ENCODE results near the gene SLIT3.
"Not testable (repeated sequence)": the region's sequence is repeated elsewhere in the genome, so short reads cannot be mapped to it uniquely, and the experiment has no call there.

The SLIT3 gene

DNA sequence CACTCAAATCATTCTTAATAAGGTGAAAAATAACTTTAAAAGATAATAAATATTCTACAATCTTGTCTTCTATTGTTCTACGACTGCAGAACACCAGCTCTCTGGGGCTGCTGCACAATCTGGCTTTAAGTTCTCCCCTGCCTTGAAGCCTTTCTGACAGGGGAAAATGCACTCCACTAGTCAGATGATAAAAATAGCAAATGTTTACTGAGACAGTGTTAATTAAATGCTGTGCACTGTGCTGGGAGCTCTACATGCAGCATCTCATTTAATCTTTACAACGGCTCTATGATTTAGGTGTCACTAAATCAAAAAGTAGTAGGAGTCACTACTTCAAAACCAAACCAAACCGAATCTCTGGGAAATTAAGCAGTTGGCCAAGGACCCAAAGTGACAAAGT lies 132.7 kb downstream of the SLIT3 start:
- DNase-seq = no peak

DNA sequence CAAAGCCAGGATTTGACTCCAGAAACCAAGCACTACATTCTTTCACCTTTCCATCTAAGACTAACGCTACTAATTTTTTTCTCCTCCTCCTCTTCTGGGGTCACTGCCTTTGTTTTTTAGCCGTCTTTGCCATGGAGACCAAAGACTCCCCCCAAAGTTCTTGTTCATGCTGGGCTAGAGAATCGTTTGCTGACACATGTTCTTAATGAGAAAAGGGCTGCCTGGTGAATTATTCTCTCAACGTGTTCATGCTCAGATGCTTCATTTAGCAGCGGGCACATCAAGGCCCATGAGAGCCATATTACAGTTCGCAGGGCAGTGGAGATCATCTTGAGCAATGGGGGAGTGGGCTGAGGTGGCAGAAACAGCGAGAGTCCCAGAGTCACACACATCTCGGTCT lies 134.9 kb downstream of the SLIT3 start:
- no peak for DNase-seq

DNA sequence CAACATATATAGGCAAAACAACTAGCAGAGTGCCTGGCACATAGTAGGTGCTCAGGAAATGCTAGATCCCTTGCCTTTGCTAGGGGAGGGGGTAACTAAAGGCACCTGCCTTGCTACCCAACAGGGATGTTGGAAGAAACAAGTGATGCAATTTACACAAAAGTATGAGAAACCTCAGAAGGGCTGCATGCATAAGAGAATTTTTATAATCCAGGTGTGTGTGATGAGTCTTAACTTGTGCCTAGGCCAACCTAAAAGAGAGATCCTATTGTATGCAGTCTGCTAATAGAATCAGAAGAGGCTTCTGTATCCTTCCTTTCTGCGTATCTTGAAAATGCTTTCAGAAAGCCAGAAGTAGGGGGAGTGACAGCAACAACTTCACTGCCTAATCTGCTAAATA lies 135.9 kb downstream of the SLIT3 start:
- DNase-seq = no peak

DNA sequence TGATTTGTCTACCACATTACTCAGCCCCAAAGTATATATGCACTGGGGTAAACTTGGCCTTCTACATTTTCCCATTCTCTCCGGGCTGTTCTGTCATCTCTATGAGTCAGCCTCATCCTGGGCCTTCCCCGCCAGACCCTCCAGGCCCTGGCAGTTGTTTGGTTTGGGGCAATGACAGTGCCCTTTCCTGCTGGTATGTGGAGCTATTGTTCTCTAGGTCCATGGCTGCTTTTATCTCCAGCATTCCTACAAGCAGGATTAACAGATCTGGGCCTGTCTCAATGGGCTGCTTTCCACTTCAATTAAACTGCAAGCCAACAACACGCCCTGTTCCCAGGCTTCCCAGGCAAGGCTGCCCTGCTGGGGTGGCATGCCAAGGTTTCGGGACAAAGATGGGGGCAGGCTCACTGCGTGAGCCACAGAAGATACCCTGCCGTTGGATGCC lies 136.4 kb downstream of the SLIT3 start:
- DNase-seq = no peak

DNA sequence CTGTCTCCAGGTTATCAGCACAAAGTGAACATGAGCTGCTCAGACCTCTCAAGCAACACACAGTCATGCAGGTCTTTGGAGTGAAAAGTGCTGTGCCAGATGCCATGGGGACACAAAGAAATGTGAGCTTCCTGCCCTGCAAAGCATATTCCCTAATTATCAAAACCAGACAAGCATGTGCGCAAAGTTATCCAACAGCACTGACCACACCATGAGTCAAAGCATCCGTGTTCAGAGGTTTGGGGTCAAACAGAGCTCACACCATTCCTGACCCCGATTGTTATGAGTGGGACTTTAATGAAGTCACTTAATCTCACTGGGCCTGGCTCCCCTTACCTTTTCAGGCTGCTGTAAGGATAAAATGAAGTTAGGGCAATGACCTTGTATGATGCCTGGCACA lies 138.5 kb downstream of the SLIT3 start:
- no peak for DNase-seq

DNA sequence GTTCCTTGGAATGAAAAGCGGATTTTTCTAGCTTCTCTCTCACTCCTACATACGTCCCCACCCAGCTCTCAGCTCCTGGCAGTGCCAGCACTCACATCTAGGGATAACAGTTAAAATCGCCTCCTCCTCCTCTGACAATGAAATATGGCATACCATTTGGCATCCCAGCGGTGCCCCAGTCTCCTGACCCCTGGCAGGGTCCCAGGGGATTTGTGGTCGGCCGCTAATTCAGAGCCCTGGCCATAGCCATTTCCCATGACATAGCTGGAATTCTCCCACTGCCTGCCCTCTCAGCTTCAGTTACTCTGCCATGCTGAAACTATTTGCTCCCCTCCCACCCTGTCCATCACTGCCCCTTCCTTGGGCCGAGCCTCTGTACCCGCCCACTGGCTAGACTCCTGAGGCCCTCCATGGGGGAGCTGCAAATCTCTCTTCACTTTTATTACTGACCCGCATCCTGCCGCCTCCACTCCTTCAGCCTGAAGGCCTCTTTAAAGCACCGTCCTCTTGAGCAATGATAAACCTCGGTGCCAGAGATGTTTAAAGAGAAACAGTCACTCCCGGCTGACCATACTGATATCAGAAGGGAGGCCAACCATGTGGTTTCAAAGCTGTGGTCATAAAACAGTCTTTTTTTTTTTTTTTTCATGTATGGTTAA lies 139.8 kb downstream of the SLIT3 start:
- DNase-seq = no peak

DNA sequence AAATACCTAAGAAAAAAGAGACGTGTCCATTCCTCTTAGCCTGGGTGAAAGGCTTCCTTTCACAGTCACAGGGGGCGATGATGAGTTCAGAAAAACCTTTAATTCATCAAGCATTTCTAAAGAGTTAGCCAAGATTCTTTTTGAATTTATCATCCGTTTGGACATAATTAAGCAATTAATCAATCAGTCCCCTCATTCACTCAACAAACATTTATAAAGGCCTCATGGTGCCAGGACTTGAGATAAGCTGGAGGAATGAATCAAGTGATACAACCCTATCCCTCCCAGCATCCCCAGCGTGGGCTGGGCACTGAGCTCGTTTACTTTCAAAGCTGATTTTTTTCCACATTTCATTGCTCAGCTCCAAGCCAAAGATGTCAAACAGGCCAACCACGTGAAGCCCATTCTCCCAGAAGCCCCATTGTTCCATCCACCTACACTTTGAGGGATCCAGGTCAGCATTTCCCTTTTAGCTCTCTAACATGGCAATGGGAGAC lies 140.5 kb downstream of the SLIT3 start:
- DNase-seq = no peak

DNA sequence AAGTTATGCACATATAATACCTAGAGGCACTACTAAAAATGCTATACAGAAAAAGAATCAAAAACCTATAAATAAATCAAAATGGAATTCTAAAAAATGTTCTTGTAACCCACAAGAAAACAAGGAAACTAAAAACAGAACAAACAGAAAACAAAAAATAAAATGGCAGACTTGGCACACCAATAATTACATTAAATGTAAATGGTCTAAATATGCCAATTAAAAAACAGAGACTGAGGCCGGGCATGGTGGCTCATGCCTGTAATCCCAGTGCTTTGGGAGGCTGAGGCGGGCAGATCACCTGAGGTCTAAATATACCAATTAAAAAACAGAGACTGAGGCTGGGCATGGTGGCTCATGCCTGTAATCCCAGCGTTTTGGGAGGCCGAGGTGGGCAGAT lies 142.2 kb downstream of the SLIT3 start:
- no peak for DNase-seq

DNA sequence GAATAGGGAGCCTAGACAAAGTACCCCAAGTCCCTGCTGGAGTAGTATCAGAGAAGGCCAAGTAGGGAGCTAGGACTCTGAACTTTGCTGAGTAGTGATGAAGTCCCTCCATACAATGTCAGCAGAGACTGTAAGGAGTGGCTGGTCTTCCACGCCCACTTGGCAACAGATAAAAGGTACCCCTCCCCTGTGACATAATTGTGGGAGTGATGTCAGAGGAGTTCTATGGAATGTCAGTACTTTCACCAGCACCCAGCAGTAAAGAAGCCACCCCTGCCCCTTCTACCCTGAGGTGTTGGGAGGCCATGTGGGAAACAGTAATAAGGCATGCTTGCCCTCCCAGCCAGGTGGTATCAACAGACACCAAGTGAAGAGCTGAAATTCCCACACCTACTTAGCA lies 143.9 kb downstream of the SLIT3 start:
- no peak for DNase-seq

DNA sequence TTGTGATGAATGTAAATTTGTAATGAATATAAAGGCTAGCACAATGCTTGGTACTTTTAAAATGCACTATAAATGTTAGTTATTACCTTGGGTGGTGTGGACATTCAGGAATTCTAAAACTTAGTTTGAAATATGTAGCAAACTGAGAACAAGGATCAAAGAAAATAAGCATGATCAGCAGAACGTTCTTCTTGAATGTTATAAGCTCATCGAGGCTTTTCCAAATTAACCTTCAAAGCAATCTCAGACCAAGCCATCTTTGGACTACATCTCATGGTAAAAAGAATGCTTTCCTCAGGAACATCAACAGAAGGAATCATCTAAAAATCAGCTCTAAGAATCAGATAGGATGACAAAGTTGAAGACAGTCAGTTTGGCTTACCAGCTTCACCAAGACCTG lies 146.3 kb downstream of the SLIT3 start:
- DNase-seq = no peak

DNA sequence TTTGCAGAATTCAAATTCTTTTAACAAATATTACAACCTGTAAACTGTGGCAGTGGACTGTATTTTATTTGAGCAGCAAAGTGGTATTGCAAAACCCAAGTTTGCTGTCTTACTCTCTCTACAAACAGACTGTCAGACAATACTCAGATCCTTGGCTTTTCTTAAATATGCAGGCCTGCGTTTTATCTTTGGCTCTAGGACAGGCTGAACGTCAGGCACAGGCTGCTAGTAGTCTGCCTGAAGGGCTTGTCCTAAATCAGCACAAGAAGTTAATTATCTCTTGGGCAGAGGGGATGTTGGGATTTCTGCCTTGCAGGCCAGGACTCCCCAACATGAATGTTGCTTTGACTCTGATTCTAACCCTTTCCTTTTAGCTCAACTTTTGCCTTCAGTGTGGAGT lies 147.5 kb downstream of the SLIT3 start:
- no peak for DNase-seq

DNA sequence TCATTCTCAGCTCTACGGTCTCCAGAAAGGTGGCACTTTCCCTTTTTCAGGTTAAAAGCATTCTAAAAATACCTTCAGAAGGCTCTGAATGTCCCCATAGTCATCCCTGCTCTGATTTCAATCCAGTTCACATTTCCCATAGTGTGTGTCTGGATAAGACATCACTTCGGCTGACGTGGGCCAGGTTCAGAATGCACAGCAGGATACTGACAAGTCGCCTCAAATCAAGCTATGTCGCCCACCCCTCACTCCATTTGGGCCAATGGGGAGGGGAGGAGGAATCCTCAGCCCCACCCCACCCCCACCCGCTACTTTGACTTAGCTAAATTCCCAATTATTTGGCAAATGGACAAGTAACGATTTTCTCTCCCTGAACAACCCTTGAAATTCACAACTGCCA lies 148.0 kb downstream of the SLIT3 start:
- no peak for DNase-seq

DNA sequence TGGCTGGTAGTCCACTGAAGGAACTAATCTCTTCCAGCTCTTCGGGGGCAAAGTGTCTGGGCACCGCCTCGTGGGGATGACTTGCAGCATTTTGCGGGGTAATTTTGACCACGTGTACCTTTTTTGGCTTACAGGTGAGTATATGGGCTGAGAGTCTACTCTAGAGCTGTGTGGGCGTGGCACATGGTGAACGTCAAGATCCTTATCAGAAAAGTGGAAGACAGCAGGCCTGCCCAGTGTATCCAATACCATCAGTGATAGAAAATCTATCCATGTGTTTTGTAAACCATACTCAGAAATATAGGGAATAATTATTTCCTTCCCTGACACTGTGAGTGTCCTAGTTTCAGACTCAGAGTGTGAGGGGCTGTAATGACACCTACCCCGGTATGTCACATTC lies 148.5 kb downstream of the SLIT3 start:
- DNase-seq = no peak

DNA sequence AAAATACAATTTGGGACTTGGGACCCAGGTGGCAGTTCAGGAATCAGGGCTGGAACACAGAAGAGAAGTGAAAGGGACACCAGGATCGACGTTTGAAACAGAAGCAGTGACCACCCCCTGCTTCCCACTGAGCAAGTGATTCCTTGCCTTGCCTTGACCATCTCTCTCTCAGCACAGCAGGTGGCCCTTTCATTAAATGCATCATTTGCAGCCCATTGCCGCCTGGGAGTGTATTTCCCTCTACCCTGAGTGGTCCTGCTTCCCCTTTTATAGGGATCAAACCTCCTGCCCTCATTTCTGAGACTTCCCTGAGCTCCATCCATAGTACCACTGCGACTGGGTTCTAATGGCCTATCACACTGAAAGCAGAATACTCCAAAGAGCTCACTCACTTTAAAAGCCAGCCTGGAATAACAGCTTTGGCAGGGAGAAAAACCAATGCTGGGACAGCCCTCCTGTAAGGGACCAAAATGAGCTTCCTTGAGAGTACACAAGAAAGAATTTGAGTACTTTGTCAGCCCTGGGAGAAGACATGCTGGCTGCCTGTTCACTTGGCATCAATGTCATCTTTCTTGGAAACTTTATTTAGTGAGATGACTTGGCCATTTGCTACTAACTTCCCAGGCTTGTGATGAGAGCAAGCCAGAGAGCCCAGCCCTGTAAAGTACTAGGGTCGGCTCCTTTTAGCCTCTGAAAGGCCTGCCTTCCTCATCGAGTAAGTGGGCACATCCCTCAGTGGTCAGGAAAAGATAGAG lies 149.7 kb downstream of the SLIT3 start:
- no peak for DNase-seq

DNA sequence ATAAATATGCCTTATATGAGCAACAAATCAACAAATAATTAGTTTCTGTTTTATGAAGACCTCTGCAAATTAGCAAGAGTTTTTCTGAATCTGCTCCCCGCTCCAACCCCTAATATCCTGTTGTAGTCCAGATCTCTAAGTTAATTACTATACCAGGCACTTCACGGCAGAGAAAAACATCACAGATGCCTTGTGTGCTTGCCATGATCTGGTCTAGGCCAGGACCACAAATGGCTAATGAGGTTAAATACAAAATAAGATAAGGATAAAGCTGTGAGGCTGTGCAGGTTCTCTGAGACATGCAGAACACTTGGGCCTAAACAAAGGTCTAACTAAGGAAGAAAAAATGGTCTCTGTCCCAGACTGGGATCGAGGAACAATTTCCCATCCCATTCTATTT lies 150.8 kb downstream of the SLIT3 start:
- no peak for DNase-seq

DNA sequence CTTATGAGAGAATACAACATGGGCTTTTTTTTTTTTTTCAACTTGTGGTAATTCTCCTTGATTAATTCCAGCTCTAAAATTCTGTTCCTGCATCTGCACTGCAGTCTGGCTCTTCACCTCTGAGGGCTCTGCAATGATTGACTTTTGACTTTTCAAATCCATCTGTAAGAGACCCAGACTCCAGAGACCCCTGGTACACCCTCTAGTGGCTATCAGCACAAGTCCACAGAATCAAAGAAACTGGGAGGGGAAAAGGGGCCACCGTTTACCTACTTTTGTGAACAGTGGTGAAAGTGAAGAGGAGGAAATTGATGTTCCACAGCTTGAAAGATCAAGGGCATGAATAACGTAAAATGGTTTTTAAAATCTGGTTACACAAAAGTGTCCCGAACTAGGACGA lies 151.6 kb downstream of the SLIT3 start:
- no peak for DNase-seq

DNA sequence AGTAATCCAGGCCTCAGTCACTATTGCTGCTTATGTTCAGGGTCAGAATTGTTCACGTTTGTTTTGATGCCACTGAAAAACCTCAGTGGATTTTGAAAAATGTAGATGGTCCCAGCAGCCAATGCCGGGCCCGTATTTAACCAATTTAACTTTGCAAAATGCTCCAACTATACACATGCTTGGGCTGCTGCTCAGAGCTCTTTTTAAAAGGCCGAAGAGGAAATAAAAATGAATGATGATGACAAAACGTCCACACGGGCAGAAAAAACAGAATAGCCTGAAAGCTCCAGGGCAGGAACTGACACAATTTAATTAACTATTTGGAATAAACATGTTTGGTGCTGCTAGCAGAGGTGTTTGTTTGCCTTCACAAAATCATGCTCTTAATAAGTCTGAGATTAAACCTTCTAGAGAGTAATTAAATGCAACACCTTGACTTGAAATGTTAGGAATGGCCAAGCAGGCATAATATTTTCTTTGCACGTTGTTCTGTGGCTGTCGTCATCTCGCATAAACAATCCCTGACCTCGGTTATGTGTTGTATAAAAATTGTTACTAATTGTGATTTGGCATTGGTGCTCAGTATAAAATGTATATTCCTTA lies 152.7 kb downstream of the SLIT3 start:
- DNase-seq = no peak

DNA sequence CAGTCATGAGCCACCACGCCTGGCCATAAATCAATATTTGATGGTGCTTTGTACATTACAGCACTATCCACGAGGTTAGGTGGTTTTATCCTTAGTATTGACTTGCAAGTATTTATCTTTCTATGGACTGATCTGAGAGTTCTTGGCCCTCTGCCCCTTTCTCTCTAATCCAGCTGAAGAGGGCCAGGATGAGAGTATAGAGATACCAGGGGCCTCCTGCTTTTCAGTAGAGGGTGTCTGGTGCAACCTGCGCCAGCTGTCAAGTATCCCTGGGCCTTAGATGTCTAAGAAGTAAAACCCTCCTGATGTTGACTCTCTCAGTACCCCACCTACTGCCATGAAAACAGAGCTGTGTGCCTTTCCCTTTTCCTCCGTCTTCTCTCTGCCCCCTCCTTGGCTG lies 153.4 kb downstream of the SLIT3 start:
- no peak for DNase-seq

DNA sequence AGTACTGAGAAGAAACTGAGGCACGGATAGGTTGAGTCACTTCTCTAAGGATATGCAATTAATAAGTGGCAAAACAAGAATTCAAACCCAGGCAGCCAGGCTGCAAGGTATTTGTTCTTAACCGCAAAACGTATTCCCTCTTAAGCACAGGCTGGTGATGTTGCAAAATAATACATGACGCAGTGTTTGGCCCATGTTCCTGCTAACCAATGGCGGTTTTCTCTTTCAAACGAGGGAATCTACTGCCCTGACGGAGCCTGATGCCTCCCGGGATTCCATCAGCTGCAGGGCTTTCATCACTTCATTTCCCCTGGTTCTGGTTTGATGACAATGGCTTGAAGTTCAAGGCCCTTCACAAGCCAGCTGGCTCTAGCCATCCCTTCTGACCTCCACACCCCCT lies 154.8 kb downstream of the SLIT3 start:
- DNase-seq = no peak

DNA sequence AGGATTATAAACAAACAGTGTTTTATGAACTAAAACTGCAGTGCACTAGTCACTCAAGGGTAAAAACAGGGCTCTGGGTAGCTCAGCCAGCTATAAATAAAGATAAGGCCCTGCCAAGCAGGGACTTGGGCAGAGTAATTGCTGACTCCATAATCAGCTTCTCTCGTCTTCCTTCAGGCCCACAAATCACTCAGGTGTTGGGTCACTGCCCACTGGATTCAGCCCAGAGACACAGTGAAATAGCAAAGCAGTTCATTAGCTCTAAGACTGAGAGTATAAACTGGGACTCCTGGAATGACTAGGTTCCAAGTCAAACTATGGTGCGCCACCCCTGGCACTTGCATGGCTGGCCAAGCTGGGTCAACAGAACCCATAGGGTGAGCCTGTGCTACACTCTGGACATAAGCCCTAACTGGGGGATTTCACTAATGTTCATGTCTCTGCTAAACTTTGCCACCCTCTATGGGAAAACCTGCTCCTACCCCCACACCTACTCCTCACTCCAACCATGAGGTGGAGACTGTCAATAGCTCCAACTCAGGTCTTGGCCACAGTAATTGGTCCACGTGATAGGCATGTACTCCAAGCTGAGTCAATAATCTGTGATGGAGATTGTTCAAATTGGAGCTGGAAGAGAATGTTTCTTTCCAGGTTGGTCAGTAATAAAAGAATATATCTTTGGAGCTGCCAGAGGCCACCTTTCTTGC lies 158.5 kb downstream of the SLIT3 start:
- DNase-seq = no peak

DNA sequence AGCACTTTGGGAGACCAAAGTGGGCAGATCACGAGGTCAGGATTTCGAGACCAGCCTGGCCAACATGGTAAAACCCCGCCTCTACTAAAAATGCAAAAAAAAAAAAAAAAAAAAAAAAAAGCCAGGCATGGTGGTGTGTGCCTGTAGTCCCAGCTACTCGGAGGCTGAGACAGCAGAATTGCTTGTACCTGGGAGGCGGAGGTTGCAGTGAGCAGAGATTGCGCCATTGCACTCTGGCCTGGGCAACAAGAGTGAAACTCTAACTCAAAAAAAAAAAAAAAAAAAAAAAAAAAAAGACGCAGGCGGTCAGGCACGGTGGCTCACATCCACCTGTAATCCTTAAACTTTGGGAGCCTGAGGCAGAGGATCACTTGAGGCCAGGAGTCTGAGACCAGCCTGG lies 160.7 kb downstream of the SLIT3 start:
- not testable (repeated sequence) for DNase-seq

DNA sequence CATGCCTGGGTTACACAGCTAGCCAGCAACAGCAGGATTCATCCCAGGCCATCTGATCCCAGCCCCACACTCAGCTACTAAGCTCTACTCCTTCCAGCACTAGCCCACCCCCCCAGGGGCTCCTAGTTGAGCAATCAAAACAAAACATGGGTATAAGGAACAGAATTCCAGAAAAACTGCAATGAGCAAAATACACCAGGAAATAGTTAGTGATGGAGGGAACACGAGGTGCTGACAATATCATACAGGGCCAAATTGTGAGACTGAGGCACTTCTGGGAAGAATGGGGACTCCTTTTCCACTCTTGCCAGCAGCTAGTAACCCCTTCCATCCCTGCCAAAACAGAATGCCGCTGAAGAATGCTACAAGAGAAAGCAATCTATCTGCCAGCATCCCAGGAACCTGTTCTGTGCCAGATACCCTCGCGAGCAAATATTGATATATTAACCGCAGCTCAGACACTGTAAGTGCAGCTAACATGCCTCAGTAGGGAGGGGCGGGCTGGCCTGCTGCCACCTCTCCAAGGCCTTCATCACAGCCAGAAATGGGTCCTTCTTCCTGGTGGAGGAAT lies 161.4 kb downstream of the SLIT3 start:
- DNase-seq = no peak

DNA sequence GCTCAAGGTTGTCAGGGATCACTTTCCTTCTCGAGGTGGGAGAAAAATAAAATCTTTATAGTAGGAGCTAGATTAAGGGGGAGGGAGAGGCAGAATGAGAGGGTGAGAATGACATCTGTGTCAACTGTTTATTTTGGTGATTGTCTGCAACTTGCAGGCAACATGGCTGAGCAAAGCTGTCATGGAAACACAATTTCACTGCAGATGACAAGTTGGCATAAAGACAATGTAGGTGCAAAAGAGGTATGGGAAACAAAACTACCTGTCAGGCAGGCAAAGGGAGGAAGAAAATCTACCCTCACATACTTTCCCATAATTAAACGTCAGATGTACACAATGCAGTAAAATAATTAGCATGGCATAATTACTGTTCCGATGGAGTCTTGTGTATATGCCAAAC lies 167.4 kb downstream of the SLIT3 start:
- DNase-seq = no peak

Data from stimulated activated naive CD4-positive, alpha-beta T cell (primary cell).